ENCODE measurements around the gene CDRT15L2.
"Not testable (repeated sequence)": the region's sequence is repeated elsewhere in the genome, so short reads cannot be mapped to it uniquely, and the experiment has no call there.

The CDRT15L2 gene

DNA sequence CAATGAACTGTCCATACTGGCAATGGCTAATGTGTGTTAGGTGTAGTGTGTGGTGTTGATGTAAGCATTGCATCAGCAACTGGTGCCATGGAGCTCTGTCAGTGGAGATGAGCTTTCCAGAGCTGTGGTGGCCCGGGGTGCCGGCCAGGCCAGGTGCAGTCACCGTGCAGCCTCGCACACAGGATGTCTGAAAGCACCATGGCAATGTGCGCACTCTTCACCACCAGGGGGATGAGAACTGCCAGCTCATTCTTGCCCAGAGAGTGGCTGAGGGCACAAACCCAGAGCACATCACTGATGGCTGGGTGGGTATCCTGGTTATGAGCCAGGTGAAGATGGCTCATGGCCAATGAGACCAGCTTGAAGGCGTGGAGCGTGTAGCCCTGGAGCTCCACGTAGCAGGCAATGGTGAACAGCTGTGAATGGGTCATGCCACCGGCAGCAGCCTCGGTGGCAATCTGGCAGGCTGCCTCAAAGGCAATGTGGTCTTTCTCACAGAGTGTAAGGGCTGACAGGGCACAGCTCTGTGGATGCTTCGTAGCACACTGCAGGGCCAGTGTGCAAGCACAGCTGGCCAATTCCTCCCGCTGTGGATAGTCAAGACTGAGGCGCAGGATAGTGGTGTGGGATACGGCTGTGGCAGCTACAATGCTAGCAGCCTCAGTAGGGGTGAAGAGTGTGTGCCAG lies 4.5 kb downstream of the CDRT15L2 start:
- not testable (repeated sequence) for DNase-seq

DNA sequence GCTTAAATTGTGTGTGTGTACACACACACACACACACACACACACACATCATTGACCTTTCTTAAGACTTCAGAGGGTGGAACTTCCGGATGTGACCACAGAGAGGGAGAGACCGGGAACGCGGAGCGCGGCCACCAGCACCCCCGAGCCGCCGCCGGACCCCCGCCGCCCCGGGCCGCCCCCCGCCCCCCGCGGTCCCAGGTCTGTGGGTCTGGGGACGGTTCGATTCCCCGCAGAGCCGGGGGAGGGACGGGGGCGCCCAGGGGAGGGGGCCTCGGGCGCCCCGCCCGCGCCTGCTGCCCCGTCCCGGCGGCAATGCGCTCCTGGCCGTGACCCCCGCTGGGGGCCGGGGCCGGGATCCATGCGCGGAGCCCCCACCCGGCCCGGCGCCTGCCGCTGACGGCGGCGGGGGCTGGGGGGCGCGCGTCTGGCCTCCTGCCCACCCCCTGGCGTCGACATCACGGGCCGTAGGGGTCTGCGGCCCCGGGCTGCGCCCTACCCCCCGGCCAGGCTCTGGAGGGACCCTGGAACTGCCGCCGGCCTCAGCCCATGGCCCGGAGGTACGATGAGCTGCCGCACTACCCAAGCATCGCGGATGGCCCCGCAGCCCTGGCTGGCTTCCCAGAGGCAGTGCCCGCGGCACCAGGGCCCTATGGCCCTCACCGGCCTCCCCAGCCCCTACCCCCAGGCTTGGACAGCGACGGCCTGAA lies 9.4 kb downstream of the CDRT15L2 start:
- DNase-seq: not testable (repeated sequence)

DNA sequence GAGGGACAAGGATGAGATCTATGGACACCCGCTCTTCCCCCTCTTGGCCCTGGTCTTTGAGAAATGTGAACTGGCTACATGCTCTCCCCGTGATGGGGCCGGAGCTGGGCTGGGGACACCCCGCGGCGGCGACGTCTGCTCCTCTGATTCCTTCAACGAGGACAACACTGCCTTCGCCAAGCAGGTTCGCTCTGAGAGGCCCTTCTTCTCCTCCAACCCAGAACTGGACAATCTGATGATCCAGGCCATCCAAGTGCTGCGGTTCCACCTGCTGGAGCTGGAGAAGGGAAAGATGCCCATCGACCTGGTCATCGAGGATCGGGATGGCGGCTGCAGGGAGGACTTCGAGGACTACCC lies 9.9 kb downstream of the CDRT15L2 start:
- not testable (repeated sequence) for DNase-seq

DNA sequence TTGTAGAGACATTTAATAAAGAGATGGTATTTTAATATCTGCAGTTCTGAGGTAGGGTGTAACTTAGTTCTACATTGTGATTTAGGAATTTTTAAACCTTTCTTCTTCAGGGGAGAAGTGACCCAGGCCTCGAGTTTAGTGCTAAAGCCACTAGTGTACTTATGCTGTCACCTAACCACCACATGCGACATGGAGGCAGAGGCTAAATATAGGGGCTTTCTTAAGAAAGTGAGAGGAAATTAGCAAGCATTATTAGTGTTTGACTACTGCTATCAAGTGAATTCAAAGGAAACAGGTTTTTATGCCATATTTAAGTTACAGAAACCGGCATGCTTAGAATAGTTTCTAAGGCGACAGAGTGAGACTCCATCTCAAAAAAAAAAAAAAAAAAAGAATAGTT lies 11.5 kb downstream of the CDRT15L2 start:
- DNase-seq: not testable (repeated sequence)

DNA sequence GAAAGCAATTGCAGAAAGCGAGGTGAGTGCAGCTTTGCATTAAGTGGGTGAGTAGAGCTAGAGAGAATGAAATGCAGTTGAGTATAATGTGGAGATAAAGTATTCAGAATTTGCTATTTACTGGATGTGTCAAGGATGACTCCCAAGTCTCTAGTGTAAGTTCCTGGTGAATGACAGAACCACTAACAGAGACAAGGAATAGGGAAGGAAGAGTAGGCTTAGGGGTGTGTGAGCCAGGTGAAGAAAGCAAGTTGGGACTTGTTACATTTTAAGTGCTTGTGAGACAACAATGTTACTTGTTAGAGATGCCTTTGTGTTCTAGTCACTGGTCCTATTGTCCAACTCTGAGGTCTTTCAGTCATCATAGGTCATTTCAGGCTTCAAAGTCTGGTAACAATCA lies 26.0 kb downstream of the CDRT15L2 start:
- DNase-seq: not testable (repeated sequence)

DNA sequence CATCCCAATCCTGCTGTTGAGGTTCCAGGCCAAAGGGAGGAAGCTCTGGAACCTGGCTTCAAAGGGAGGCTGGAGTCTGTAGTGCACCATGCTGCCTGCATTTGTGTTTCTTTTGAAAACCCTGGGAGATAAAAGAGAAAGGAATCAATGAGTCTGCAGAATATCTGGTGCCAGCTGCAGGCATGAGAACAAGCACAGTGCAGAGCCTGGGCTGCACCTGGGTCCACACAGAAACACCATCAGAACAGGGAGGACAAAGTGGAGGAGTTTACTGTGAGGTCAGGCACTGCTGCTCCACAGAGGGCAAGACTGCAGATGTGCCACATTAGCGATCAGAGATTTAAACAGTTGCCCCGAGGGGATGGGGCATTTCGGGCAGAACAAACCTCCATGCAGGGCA lies 30.0 kb downstream of the CDRT15L2 start:
- DNase-seq: not testable (repeated sequence)

DNA sequence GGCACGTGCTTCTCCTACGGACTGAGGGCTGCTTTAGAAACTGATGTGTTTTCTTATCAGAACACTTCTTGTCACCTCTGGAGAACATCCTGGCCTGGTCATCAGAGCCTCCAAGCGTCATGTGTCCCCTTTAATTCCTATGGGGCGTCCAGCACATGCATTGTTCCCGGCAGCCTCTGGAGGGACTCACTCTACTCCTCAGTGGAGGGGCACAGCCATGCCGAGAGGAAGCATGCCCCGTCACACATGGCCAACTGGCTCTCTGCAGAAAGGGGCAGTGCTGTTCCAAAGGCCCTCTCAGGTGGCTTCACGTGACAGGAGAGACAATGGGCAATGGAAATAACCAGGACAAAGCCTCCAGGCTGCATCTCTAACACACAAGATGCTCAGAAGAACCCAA lies 31.8 kb downstream of the CDRT15L2 start:
- DNase-seq: no peak

DNA sequence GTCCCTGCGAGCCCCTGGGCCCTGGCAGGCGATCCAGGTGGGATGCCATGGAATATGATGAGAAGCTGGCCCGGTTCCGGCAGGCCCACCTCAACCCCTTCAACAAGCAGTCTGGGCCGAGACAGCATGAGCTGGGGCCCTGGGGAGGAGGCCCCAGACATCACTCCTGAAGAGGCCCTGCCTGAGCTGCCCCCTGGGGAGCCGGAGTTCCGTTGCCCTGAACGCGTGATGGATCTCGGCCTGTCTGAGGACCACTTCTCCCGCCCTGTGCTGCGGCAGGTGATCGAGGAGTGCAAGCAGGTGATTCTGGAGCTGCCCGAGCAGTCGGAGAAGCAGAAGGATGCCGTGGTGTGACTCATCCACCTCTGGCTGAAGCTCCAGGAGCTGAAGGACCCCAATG lies 33.1 kb downstream of the CDRT15L2 start:
- DNase-seq: no peak

DNA sequence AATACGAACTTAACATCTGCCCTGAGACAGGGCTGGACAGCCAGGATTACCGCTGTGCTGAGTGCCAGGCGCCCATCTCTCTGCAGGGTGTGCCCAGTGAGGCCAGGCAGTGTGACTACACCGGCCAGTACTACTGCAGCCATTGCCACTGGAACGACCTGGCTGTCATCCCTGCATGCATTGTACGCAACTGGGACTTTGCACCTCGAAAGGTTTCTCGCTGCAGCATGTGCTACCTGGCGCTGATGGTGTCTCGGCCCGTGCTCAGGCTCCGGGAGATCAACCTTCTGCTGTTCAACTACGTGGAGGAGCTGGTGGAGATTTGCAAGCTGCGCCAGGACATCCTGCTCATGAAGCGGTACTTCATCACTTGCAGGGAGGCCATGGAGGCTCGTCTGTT lies 33.7 kb downstream of the CDRT15L2 start:
- no peak for DNase-seq

DNA sequence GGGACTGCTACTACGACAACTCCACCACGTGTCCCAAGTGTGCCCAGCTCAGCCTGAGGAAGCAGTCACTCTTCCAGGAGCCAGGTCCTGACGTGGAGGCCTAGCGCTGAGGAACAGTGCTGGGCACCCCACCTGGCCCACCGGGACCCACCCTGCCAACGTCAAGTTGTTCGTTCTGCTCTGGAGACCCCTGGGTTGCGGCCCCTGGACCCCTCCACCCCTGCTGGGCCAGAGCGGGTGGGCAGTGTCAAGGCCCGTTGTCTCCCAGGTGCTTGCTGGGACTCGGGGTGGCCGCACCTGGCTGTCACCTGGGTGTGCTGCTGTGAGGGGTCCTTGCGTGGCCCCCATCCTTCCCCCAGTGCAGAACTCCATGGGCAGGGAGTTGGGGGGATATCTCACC lies 34.4 kb downstream of the CDRT15L2 start:
- DNase-seq: no peak

DNA sequence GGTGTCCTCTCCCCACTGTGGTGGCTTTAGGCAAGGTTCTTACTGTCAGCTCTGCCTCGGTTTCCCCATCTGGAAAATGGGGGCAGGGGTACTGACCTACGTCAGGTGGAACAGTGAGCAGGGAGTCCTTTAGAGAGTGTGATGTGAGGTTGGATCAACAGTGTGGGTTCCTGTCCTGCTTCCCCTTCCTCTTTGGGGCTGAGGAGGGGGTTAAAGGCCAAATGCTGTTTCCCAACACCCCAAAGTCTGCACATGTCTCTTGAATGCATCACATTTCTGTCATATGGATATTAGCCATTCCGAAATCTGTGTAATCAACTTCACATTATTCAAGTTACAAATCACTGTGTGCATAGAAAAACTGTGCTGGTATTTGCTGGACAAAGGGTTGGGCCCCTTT lies 35.9 kb downstream of the CDRT15L2 start:
- DNase-seq: not testable (repeated sequence)

Data from NCI-H748 treated with DMSO at 0.1 percent for 48 hours (cell line).